OCI-LY7 (cell line): ENCODE data around the gene GNPDA1. TPM values are rescaled to one million over a fixed set of nuclear protein-coding genes. Genes with fewer than 3 reads are reported as not detected.

Source experiments
- BruUV-seq: library from RNA; stranded (reverse); fragments of 400-500 nt; replicated peaks from 2 replicates; lab custom pipeline; 2021; lab: Mats Ljungman, UMichigan
- CTCF ChIA-PET: fragments of 300-600 bp; sonication (Branson Sonifier 250); formaldehyde crosslinking; loops from one replicate; lab custom pipeline; 2022; ENCODE audit warnings: antibody characterized with exemption; ENCODE audit not compliant: unreplicated experiment; lab: Charles Lee
- POLR2A ChIA-PET: fragments of 300-600 bp; sonication (Branson Sonifier 250); formaldehyde crosslinking; loops from one replicate; lab custom pipeline; 2022; ENCODE audit warnings: antibody characterized with exemption; lab: Charles Lee
- DNase-seq: peaks from one replicate; pipeline ENCODE4 v3.0.0-alpha.2; 2015; ENCODE audit warnings: low spot score
- H2AFZ ChIP-seq: fragments of 200-600 bp; sonication (generic), shearing (Covaris generic); 2 replicates; pipeline ENCODE4 v1.6.1; 2014; ENCODE audit warnings: mild to moderate bottlenecking, antibody characterized with exemption, low read length, moderate library complexity
- H3K27ac ChIP-seq: fragments of 200-600 bp; sonication (generic); 2 replicates; pipeline ENCODE4 v1.5.1; 2014; ENCODE audit warnings: mixed run types, low read depth, mild to moderate bottlenecking, moderate library complexity, low read length, inconsistent platforms; ENCODE audit not compliant: poor library complexity, severe bottlenecking
- H3K36me3 ChIP-seq: fragments of 200-600 bp; sonication (generic); 2 replicates; pipeline ENCODE4 v1.6.1; 2014; ENCODE audit warnings: mild to moderate bottlenecking, antibody characterized with exemption, low read length, moderate library complexity, mixed read lengths; ENCODE audit not compliant: insufficient read depth
- H3K4me1 ChIP-seq: fragments of 200-600 bp; sonication (generic); 2 replicates; pipeline ENCODE4 v1.5.1; 2014; ENCODE audit warnings: mild to moderate bottlenecking, low read length; ENCODE audit not compliant: insufficient read depth, poor library complexity, severe bottlenecking
- H3K4me2 ChIP-seq: fragments of 200-600 bp; sonication (generic); 2 replicates; pipeline ENCODE4 v1.6.1; 2014; ENCODE audit warnings: mild to moderate bottlenecking, low read length
- H3K4me3 ChIP-seq: fragments of 200-600 bp; sonication (generic); 2 replicates; pipeline ENCODE4 v1.5.1; 2014; ENCODE audit warnings: mild to moderate bottlenecking, low read depth, low read length; ENCODE audit not compliant: poor library complexity, severe bottlenecking
- H3K79me2 ChIP-seq: fragments of 200-600 bp; sonication (generic); 2 replicates; pipeline ENCODE4 v1.6.1; 2016; ENCODE audit warnings: low read depth, mild to moderate bottlenecking, low read length, moderate library complexity, mixed read lengths; ENCODE audit not compliant: insufficient read depth
- H3K9me2 ChIP-seq: fragments of 200-600 bp; sonication (generic); 2 replicates; pipeline ENCODE4 v1.6.1; 2016; ENCODE audit warnings: mild to moderate bottlenecking, low read length, mixed read lengths; ENCODE audit not compliant: insufficient read depth
- H3K9me3 ChIP-seq: fragments of 200-600 bp; sonication (generic); 2 replicates; pipeline ENCODE4 v1.6.1; 2014; ENCODE audit warnings: mild to moderate bottlenecking, mixed run types, low read length, mixed read lengths
- H4K20me1 ChIP-seq: fragments of 200-600 bp; sonication (generic); 2 replicates; pipeline ENCODE4 v1.6.1; 2014; ENCODE audit warnings: mild to moderate bottlenecking, antibody characterized with exemption, low read length, moderate library complexity, mixed read lengths; ENCODE audit not compliant: insufficient read depth
- CTCF ChIP-seq: fragments of 200-600 bp; sonication (generic); conservative IDR thresholded peaks from 2 replicates; pipeline ENCODE4 v1.5.1; 2014; ENCODE audit warnings: mild to moderate bottlenecking, antibody characterized with exemption, low read length, moderate library complexity, mixed read lengths
- EZH2phosphoT487 ChIP-seq: fragments of 200-600 bp; sonication (generic); IDR thresholded peaks from 2 replicates; pipeline ENCODE4 v1.6.1; 2018; ENCODE audit warnings: low read depth, borderline replicate concordance, mild to moderate bottlenecking, mixed run types, antibody characterized with exemption, low read length, moderate library complexity, mixed read lengths
- intact Hi-C: fragments of 100-400 bp; cut with micrococcal nuclease; formaldehyde crosslinking; loops from one replicate; pipeline ENCODE4 v1.10.0; 2022; ENCODE audit not compliant: unreplicated experiment
- total RNA-seq, 2 experiments: library from RNA; depleted of rRNA in 1 of 2; stranded (reverse); fragments of >200 nt in 1 of 2; shearing (Covaris generic) in 1 of 2; gene quantifications; 2 replicates each; pipeline ENCODE4 v1.2.3, GENCODE V29; 2014 to 2022

Gene GNPDA1
- total RNA-seq, 2 experiments from 2014 or later = 20.2 to 23.1 TPM

- Histone ChIP-seq H3K36me3 (no peaks in the 10 kb centered on the region), H2AFZ (peak overlapping the region; percentile 89), H3K4me3 (peak overlapping the region; percentile 32), H3K4me1 (peaks cover 42% of the 10 kb centered on the region), H3K9me3 (no peaks in the 10 kb centered on the region), H3K27ac (peak overlapping the region; percentile 27), H4K20me1 (no peaks in the 10 kb centered on the region), H3K9me2 (no peaks in the 10 kb centered on the region), H3K79me2 (no peaks in the 10 kb centered on the region), H3K4me2 (peak overlapping the region; percentile 72)
- BruUV-seq = TSS peak; percentile 97
- POLR2A ChIA-PET = interaction anchor here (0.6 to 2.7 kb wide), 12 partner anchors 9 to 295 kb away, joined by 3 to 20 read pairs (median 4); partner anchors contain the start of genes DELE1 and RNF14
- CTCF ChIA-PET = interaction anchor here (0.7 to 2.4 kb wide), 11 partner anchors 9 to 296 kb away, joined by 3 to 19 read pairs (median 4); partner anchors contain the start of gene RNF14
- intact Hi-C loops = loop anchor here (1.0 kb wide), 5 partner anchors 46 to 295 kb away; no protein-coding TSS in a partner anchor
- peak; percentile 94 for DNase-seq
- TF ChIP-seq CTCF (peak; percentile 92), EZH2phosphoT487 (no peak)
Measured at GRCh38 chr5:141960449-141961323, 52.1 kb downstream of the GNPDA1 start.

DNA sequence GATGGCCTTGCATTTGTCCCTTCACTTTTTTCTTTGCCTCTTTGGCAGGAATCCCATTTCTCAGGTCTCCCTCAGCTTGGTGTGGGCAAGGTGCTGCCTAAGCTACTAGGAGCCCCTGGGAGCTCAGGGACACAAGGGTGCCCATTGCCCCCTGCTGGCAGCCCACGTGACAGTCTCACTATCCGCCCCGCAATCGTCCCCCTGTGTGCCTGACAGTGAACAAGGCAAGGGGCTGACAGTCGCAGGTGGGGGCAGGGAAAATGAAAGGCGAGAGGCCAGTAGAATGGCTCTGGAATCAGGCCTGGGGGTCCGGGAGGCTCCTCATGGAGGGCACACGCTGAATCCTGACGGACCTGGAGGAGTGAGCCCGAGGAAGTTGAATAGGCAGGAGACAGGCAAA, 52.8 kb downstream of the GNPDA1 start:
- H3K4me2 ChIP-seq = no peak overlapping the region

More for the DNA sequence above, 52.8 kb downstream of the GNPDA1 start:
- DNase-seq = peak; percentile 64
- H3K36me3 ChIP-seq = no peaks in the 10 kb centered on the region
- peaks cover 42% of the 10 kb centered on the region for H3K4me1 ChIP-seq
- H3K79me2 ChIP-seq = no peaks in the 10 kb centered on the region
- no peak overlapping the region for H3K4me3 ChIP-seq
- no peaks in the 10 kb centered on the region for H3K9me2 ChIP-seq
- peak; percentile 68 for TF ChIP-seq CTCF
- TF ChIP-seq EZH2phosphoT487 = no peak
- no TSS peak for BruUV-seq
- no peaks in the 10 kb centered on the region for H3K9me3 ChIP-seq
- no peaks in the 10 kb centered on the region for H4K20me1 ChIP-seq
- intact Hi-C loops = loop anchor here (1.0 kb wide), 5 partner anchors 46 to 295 kb away; no protein-coding TSS in a partner anchor
- CTCF ChIA-PET = interaction anchor here (0.6 to 2.4 kb wide), 8 partner anchors 9 to 268 kb away, joined by 3 to 19 read pairs (median 10); partner anchors contain the start of genes DELE1 and RNF14
- POLR2A ChIA-PET = interaction anchor here (0.8 to 2.7 kb wide), 4 partner anchors 9 to 268 kb away, joined by 4 to 20 read pairs (median 6); partner anchors contain the start of gene RNF14
- H2AFZ ChIP-seq = peak overlapping the region; percentile 89; the same call in 1 of the 2 replicates
- H3K27ac ChIP-seq = no peak overlapping the region
